ENCODE results near the gene OPA3. TPM values are rescaled to one million over a fixed set of nuclear protein-coding genes. Genes with fewer than 3 reads are reported as not detected.

The OPA3 gene
- total RNA-seq, 1 donor from 2014 or later, result 24.5 TPM

DNA sequence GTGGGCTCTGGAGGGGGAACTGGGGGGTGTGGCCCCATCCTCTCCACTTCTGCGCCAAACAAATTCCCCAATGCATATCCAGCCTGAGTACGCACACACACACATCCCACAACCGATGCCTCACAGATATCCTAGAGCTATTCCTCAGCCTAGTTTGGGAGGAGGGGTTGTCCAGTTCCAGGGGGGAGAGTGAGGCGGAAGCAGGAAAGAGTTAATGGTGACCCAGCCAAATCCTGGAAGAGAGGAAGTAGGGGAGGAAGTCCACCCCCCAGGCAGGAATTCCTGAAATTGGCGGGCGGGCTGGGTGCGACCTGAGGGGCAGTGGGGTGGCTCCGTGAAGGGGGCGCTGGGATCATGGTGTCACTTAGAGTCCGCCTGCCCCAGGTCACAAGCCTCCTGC is 16.5 kb upstream of the OPA3 start:
- DNase-seq (ENCODE audit: missing footprints), result no peak
- peak; percentile 18 for ATAC-seq
- intact Hi-C loops (cut with DNase I), result loop anchor here (5.0 kb wide), 1 partner anchor 94 kb away; the partner anchor contains the start of gene VASP

DNA sequence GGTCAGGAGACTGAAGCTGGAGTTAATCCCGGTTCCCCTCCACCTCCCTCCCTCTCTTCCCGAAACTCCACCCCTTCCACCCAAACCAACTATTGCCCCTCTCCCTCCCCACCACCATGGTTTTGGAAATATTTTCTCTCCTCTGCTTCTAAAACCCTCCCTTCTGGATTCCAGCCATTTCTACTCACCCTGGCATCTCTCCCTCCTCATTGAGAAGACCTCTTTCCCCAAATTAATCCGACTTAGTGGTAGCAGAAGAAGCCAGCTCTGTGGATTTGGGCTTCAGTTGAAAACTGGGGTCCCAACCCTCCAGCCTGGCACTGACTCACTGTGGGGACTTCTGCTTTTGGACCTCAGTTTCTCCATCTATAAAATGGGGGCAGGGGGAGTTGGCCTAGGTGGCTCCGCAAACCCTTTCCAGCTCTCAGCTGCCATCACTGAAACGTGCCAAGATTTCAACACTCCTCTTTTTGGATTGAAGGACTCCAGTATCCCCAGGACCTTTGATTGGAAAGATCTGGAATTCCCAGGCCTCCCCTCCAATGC is 15.8 kb upstream of the OPA3 start:
- no peak for DNase-seq (ENCODE audit: missing footprints)
- no peak for ATAC-seq
- intact Hi-C loops (cut with DNase I), result loop anchor here (5.0 kb wide), 1 partner anchor 93 kb away; the partner anchor contains the start of gene VASP

DNA sequence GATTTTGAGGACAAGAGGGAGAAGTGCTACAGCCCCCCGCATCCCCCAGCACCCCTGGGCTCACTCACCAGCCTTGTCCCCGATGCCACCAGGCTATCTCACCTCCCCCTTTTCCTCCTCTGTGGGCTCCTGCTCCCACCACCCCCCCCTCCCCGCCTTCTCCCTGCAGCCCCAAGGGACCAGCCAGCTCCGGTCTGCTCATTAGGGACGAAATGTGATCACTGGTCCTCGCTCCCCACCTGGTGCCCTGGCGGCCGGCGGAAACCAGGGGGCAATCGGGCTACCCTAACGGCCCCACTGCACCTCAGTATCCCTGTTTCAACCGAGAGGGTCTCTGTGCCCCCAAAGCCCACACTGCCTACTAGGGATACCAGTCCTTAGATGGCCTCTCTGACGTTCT is 14.7 kb upstream of the OPA3 start:
- no peak for DNase-seq (ENCODE audit: missing footprints)
- ATAC-seq, result no peak
- intact Hi-C loops (cut with DNase I), result no loop called here

DNA sequence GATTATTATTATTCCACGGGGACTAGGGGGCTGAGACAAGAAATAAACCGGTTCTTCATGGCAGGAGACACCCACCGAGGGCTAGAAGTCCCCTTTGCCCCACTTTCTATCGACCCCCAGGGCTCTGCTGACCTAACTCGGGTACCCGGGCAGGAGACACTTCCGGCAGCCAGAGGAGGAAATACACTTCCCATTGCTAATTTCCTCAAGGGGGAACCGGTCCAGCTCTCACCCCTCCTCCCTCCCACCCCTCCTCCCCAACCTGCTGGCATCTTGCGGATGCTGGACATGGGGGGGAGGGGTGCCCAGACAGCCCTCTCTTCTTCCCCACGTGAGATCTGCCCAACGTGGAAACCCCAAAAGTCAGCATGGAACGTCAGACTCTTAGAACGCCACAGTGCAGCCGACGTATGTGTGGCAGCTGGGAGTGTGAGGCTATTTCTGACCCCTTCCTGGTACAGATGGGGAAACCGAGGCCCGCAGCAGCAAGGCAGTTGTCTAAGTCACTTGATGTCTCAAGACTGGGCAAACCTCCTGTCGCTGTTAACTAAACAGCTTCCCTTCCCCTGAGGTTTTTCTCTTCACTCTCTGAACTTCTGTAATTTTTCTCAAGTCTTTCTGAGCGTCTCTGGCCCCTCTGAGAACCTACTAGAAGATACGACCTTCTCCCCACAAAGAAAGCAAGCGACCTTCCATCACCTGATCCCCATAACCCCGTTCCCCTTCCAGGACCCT is 13.8 kb upstream of the OPA3 start:
- no peak for DNase-seq (ENCODE audit: missing footprints)
- no peak for ATAC-seq
- intact Hi-C loops (cut with DNase I), result no loop called here

DNA sequence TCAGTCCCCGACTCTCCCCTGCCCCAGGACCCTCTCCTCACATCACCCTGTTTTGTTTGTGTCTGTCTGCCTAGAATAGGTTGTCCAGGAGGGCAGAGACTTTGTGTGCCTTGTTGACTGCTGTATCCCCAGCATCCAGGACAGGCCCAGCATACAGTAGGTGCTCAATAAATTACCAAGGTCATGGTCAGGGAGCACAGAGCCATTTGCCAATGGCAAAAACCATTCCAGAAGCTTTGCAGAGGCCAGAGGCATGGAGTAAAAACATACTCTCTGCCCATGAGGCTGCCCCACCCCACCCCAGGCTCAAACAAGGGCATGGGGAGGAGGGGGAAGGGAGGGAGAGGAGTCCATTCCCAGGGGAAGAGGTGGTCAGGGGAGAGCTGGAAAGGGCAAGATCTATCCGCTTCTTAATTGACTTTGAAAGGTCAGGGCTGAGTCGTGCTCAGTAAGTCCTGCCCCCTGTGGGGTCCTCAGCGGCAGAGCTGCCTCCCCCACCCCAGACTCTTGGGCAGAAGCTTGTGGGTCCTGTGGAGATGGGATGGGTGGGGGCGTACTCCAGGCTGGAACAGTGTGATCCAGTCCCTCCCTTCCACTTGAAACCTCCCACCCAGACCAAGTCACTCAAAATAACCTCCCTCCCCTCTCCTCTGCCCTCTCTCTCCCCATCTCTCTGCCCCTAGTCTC is 13.0 kb upstream of the OPA3 start:
- DNase-seq (ENCODE audit: missing footprints) (no peak), ATAC-seq (no peak)
- intact Hi-C loops (cut with DNase I), result no loop called here

DNA sequence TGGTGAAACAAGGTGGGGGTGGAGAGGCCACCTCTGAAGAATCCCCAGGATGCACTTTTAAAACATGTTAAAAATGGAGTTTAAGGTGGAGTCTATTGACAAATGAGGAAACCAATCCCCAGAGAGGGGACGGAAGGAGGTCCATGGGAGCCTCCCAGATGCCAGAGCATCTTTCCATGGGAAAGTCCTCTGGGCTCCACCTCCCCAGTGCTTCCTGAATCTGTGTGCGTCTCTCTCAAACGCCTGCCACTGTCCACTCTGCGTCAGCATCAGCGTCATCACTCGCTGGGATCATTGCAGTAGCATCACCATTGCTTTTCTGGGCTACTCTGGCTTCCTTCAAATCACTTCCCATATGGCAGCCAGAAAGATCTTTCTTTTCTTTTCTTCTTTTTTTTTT is 11.2 kb upstream of the OPA3 start:
- ATAC-seq (peak; percentile 47), DNase-seq (ENCODE audit: missing footprints) (no peak)
- intact Hi-C loops (cut with DNase I), result no loop called here

DNA sequence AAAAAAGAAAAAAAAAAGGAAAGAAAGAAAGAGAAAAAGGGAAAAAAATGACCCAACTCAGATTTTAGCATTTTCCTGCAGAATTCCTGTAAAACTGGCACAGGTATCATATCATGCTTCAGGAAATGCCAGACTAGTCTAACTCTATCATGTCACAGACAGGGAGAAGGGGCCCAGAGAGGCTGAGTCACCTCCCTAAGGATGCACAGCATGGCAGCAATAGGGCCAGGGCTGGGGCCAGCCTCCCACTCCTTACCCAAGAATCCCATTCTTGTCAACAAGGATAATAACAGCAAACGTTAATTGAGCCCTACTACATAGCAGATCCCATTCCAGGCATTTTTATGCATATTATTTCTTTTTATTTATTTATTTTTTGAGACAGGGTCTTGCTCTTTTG is 8.9 kb upstream of the OPA3 start:
- no peak for ATAC-seq
- intact Hi-C loops (cut with DNase I), result no loop called here

DNA sequence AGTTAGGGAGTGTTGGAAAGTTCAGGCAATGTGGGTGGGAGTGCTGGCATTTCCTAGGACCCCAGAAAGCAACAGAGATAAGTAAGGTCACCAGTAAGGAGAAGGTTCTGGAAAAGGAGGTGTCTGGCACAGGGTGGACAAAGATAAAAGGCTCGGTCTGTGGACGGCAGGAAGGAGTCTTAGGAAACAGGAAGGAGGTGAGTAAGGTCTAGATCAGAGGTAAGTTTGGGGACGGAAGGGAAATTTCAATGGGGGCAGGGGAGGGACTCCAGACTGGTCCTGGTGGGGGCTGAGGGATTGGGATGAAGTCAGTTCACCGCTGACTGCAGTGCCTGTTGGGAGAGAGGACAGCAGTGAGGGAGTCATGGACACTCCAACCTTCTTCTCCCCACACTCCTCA is 7.8 kb upstream of the OPA3 start:
- ATAC-seq (no peak), DNase-seq (ENCODE audit: missing footprints) (no peak)
- intact Hi-C loops (cut with DNase I), result no loop called here

More for the DNA sequence above, 8.9 kb upstream of the OPA3 start:
- DNase-seq (ENCODE audit: missing footprints), result no peak

DNA sequence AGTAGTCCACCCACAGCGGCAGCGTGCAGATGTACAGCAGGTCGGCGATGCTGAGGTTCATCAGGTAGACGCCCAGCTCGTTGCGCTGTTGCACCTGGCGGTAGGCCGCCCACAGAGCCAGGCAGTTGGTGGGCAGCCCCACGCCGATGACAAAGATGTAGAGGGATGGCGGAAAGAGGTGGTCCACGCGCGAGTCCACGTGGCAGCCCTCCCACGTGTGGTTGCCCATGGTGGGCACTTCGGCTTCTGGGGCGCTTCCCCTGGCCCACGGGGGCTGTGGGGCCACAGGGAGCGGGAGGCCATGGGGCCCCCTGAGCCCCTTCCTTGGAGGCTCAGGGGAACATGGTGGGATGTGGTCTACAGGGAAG is 7.0 kb upstream of the OPA3 start:
- no peak for ATAC-seq
- no peak for DNase-seq (ENCODE audit: missing footprints)

DNA sequence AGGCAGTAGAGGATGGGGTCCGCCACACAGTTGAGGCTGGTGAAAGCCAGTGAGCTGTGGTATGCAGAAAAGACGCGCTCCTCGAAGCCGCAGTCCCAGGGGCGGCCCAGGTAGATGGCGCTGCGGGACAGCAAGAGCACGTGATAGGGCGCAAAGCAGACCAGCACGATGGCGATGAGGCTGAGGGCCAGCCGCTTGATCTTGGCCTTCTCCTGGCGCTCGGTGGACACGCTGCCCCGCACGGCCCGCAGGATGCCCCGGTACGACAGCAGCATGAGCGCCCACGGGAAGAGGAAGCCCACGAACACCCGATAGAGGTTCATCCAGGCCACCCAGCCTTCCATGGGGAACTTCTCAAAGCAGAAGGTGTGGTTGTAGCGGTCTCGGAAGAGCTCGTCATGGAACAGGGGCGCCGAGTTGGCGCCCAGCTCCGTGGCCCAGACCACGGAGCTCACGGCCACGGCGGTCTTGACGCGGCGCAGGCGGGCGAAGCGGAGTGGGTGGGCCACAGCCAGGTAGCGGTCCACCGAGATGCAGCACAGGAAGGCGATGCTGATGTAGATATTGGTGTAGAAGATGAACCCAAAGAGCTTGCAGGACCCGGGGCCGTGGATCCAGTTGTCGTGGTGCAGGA is 6.5 kb upstream of the OPA3 start:
- DNase-seq (ENCODE audit: missing footprints), result peak; percentile 74
- intact Hi-C loops (cut with DNase I), result no loop called here
- no peak for ATAC-seq

More for the DNA sequence above, 7.0 kb upstream of the OPA3 start:
- intact Hi-C loops (cut with DNase I), result no loop called here

DNA sequence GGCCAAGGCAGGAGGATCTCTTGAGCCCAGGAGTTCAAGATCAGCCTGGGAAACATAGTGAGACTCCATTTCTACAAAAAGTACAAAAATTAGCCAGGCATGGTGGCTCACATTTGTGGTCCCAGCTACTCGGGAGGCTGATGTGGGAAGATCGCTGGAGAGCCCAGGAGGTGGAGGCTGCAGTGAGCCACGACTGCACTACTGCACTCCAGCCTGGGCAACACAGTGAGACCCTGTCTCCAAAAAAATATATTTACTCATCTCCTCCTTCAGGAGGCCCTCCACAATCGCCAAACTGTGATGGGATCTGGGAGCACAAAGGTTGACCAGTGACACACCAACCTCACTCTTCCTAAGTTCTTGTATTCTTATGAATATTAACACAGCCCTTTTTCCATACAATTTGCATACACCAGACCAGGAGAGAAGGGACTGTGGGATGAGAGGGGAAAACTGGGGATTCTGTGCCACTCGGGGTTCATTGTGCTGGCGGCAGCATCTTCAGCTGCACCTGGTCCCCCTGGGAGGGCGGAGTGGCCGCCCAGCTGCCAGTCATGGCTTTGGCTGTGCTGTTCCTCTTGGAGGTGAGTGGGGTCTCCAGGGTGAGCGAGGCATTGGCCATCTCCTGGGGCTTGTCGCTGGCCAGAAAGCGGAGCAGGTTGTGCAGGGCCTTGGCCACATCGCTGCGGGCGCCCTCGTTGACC is 5.8 kb upstream of the OPA3 start:
- intact Hi-C loops (cut with DNase I), result no loop called here
- DNase-seq (ENCODE audit: missing footprints) (no peak), ATAC-seq (no peak)

DNA sequence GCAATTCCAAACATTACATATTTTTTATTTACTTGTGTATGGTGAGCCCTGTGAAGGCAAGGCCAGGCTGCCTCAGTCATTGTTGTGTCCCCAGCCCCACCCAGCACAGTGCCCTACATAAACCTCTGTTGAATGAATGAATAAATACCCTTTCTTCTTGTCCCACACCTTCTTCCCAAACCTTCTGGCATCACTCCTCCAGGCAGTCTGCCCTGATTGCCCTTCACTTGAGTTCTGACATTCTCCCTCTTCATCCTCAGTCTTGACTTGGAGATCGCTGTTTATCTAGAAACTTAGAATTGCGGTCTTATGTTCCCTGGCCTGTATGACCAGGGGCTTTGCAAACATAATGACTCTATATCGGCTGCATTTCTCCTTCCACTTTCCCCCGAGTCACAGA is 5.2 kb upstream of the OPA3 start:
- intact Hi-C loops (cut with DNase I), result loop anchor here (10.0 kb wide), 1 partner anchor 65 kb away; no protein-coding TSS in a partner anchor
- ATAC-seq (no peak), DNase-seq (ENCODE audit: missing footprints) (no peak)

DNA sequence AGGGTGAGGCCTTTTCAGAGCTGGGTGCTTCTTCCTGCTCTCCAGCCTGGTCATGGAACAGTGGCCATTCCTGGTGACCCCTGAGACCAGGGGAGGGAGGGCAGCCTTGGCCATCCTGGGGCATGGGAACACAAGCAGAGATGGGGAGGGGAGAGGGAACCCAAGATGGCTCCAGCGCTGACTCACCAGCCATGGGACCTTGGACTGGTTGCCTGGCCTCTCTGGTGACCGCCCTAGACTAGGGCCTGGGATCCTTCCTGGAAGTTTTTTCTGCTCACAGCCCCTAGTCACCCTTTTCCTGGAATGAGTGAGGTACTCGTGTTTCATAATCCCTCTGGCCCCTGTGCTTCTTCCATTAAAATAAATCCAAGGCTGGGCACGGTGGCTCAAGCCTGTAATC is 3.3 kb upstream of the OPA3 start:
- no peak for DNase-seq (ENCODE audit: missing footprints)
- ATAC-seq, result no peak
- intact Hi-C loops (cut with DNase I), result loop anchor here (10.0 kb wide), 1 partner anchor 63 kb away; no protein-coding TSS in a partner anchor

DNA sequence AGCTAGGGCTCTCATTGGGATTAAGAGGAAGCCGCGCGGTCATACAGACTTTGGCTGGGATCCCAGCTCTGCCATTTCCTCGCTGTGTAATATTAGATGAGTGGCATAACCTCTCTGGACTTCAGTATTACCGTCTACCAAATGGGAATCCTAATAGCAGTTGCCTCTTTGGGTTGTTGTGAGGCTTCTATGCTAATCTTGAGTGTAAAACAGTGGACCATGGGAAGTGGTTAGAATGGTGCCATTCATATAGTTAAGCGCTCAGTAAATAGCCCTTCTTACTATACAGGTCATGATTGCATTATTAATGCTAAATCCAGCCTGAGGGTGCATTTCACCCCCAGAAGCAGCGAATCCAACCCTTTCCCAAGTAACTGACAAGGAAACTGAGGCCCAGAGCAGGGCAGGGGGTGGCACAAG is 566 bp upstream of the OPA3 start:
- no peak for ATAC-seq
- DNase-seq (ENCODE audit: missing footprints), result no peak
- intact Hi-C loops (cut with DNase I), result loop anchor here (10.0 kb wide), 1 partner anchor 60 kb away; no protein-coding TSS in a partner anchor

DNA sequence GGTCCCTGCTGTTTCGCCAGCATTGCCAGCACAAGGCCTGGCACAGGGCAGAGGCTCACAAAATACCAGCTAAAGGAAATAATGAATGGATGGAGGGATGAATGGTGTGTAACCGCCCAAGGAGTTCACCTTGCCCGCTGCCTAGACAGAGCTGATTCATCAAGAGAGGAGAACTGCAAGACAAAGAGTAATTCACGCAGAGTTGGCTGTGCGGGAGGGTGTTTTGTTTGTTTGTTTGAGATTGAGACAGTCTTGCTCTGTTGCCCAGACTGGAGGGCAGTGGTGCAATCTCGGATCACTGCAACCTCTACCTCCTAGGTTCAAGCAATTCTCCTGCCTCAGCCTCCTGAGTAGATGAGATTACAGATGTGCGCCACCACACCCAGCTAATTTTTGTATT is 3.0 kb downstream of the OPA3 start:
- DNase-seq (ENCODE audit: missing footprints) (no peak), ATAC-seq (no peak)
- intact Hi-C loops (cut with DNase I), result loop anchor here (10.0 kb wide), 1 partner anchor 57 kb away; no protein-coding TSS in a partner anchor

DNA sequence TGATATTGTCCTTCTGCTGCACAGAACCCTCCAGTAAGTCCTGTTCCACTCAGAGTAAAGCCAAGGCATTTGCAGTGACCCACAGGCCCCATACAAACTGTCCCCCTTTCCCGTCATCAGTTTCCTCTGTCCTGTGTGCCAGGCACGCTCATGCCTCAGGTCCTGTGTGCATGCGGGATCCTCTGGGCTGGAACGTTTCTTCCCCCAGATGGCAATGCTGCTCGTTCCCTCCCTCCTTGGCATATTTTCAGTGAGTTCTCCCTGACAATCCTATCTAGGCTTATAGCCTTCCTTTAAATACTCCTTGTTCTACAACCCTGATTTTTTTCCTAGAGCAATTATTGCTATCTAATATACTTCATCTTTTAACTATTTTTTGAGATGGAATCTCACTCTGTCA is 5.7 kb downstream of the OPA3 start:
- DNase-seq (ENCODE audit: missing footprints) (no peak), ATAC-seq (peak; percentile 45)
- intact Hi-C loops (cut with DNase I), result loop anchor here (10.0 kb wide), 1 partner anchor 66 kb away; no protein-coding TSS in a partner anchor

DNA sequence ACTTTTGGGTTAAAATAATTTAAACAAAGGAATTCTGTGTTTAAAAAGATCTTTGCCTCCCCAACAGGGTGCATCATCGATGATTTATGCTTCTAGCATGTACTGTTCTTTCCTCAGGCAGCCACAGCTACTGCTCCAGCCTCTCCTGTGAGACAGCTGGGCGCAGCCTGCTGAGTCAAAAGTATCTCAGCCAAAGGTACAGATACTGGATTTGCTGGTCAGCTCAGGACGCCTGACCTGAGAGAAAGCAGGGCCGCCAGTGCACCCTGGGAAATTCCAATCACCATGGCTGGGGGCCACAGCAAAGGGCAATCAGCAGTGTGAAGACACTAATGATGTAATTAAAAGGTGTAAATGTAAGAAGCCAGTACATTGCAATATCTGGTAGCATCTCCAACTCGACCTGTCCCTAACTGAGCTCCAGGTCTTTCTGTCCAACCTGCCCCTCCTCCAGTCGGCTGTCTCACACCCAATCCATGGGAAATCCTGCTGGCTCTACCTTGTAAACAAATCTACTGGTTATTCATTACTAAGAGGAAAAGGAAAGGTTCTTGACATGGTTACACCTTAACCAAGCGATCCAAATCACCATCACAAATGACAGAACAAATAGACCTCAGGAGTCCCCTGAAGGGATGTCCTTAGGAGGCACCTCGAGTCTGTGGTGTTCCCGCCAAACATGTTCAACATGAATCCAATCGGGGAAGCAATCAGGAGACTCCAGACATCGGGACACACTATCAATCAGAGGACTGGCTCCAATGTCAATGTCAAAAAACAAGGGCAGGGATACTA is 7.3 kb downstream of the OPA3 start:
- intact Hi-C loops (cut with DNase I), result loop anchor here (10.0 kb wide), 1 partner anchor 67 kb away; no protein-coding TSS in a partner anchor
- DNase-seq (ENCODE audit: missing footprints) (no peak), ATAC-seq (peak; percentile 83)

DNA sequence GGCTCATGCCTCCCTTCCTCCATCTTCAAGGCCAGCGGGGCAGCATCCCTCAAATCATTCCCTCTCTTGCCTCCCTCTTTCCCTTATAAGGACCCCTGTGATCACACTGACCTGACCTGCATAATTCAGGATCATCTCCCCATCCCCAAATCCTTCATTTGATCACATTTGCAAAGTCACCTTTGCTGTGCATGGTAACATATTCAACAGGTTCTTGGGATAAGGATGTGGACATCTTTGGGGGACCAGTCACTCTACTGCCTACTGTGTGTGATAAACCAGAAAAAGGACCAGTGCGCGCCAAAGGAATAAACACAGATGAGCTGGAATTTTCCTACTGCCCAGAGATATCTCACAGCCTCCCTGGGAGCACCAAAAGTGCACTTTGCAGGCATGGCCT is 7.9 kb downstream of the OPA3 start:
- peak; percentile 2 for ATAC-seq
- intact Hi-C loops (cut with DNase I), result loop anchor here (10.0 kb wide), 1 partner anchor 68 kb away; no protein-coding TSS in a partner anchor
- no peak for DNase-seq (ENCODE audit: missing footprints)
